DOHH2 (cell line): Measurements from ENCODE around the gene TGM6.

Experiments
- H3F3A ChIP-seq: fragments of 200-600 bp; sonication (generic), shearing (Covaris generic); 2 replicates; pipeline ENCODE4 v1.6.0; 2016; ENCODE audit warnings: antibody characterized with exemption, mild to moderate bottlenecking; ENCODE audit not compliant: control insufficient read depth, insufficient read depth
- H3K27ac ChIP-seq: fragments of 200-600 bp; sonication (generic); 2 replicates; pipeline ENCODE4 v1.5.1; 2014; ENCODE audit warnings: low read depth, mild to moderate bottlenecking, low read length, moderate library complexity
- H3K27me3 ChIP-seq: fragments of 200-600 bp; sonication (generic); 2 replicates; pipeline ENCODE4 v1.6.1; 2014; ENCODE audit warnings: mild to moderate bottlenecking, low read length, mixed read lengths; ENCODE audit not compliant: control insufficient read depth
- H3K36me3 ChIP-seq: fragments of 200-600 bp; sonication (generic); 2 replicates; pipeline ENCODE4 v1.6.1; 2014; ENCODE audit warnings: mild to moderate bottlenecking, low read length, moderate library complexity, mixed read lengths; ENCODE audit not compliant: control insufficient read depth
- H3K4me1 ChIP-seq: fragments of 200-600 bp; sonication (generic); 2 replicates; pipeline ENCODE4 v1.6.1; 2014; ENCODE audit warnings: mild to moderate bottlenecking, low read length, mixed read lengths; ENCODE audit not compliant: control insufficient read depth
- H3K4me2 ChIP-seq: fragments of 200-600 bp; sonication (generic); 2 replicates; pipeline ENCODE4 v1.6.0; 2014; ENCODE audit warnings: mild to moderate bottlenecking, low read length, moderate library complexity
- H3K4me3 ChIP-seq: fragments of 200-600 bp; sonication (generic); 2 replicates; pipeline ENCODE4 v1.5.1; 2014; ENCODE audit warnings: mild to moderate bottlenecking, low read length, mixed read lengths
- H3K79me2 ChIP-seq: fragments of 200-600 bp; sonication (generic); 2 replicates; pipeline ENCODE4 v1.6.1; 2014; ENCODE audit warnings: mild to moderate bottlenecking, low read length, mixed read lengths; ENCODE audit not compliant: control insufficient read depth
- H3K9me2 ChIP-seq: fragments of 200-600 bp; sonication (generic); replicated peaks from 2 replicates; pipeline ENCODE4 v1.6.1; 2014; ENCODE audit warnings: mild to moderate bottlenecking, low read length, mixed read lengths; ENCODE audit not compliant: control insufficient read depth
- H3K9me3 ChIP-seq: fragments of 200-600 bp; sonication (generic); 2 replicates; pipeline ENCODE4 v1.6.1; 2014; ENCODE audit warnings: antibody characterized with exemption, low read length, mixed read lengths; ENCODE audit not compliant: control insufficient read depth, insufficient read depth
- H4K20me1 ChIP-seq: fragments of 200-600 bp; sonication (generic); 2 replicates; pipeline ENCODE4 v1.6.0; 2014; ENCODE audit warnings: low read depth, mild to moderate bottlenecking, antibody characterized with exemption, low read length, moderate library complexity; ENCODE audit not compliant: control insufficient read depth, insufficient read depth
- EZH2phosphoT487 ChIP-seq: fragments of 200-600 bp; sonication (generic); IDR thresholded peaks from 2 replicates; pipeline ENCODE4 v1.6.1; 2017; ENCODE audit warnings: borderline replicate concordance, mild to moderate bottlenecking, antibody characterized with exemption, low read length, moderate library complexity, mixed read lengths
- TF ChIP-seq, protein P1 (sequence below): fragments of 200-600 bp; sonication (generic); IDR thresholded peaks from one replicate; pipeline ENCODE4 v1.5.1; 2014; ENCODE audit warnings: antibody characterized with exemption, mild to moderate bottlenecking, low read depth, low read length; ENCODE audit not compliant: poor library complexity, severe bottlenecking

The TGM6 gene

GRCh38 chr20:2361035-2361593 lies 19.6 kb upstream of the TGM6 start:
- no peak overlapping the region for H3K4me3 ChIP-seq
- no peaks in the 10 kb centered on the region for H3F3A ChIP-seq
- H3K27me3 ChIP-seq, result no peaks in the 10 kb centered on the region; the same call in 1 of the 2 replicates
- H3K79me2 ChIP-seq, result no peaks in the 10 kb centered on the region
- H3K9me2 ChIP-seq, result no peaks in the 10 kb centered on the region
- H3K4me2 ChIP-seq, result no peak overlapping the region
- no peak for TF ChIP-seq EZH2phosphoT487
- TF ChIP-seq, protein P1, sequence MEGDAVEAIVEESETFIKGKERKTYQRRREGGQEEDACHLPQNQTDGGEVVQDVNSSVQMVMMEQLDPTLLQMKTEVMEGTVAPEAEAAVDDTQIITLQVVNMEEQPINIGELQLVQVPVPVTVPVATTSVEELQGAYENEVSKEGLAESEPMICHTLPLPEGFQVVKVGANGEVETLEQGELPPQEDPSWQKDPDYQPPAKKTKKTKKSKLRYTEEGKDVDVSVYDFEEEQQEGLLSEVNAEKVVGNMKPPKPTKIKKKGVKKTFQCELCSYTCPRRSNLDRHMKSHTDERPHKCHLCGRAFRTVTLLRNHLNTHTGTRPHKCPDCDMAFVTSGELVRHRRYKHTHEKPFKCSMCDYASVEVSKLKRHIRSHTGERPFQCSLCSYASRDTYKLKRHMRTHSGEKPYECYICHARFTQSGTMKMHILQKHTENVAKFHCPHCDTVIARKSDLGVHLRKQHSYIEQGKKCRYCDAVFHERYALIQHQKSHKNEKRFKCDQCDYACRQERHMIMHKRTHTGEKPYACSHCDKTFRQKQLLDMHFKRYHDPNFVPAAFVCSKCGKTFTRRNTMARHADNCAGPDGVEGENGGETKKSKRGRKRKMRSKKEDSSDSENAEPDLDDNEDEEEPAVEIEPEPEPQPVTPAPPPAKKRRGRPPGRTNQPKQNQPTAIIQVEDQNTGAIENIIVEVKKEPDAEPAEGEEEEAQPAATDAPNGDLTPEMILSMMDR, result no peak
- no peaks in the 10 kb centered on the region for H3K36me3 ChIP-seq
- no peaks in the 10 kb centered on the region for H4K20me1 ChIP-seq
- no peak overlapping the region for H3K27ac ChIP-seq
- no peaks in the 10 kb centered on the region for H3K4me1 ChIP-seq
- no peaks in the 10 kb centered on the region; the same call in 1 of the 2 replicates for H3K9me3 ChIP-seq

GRCh38 chr20:2363187-2363586 lies 17.5 kb upstream of the TGM6 start:
- H3K4me2 ChIP-seq, result no peak overlapping the region
- no peaks in the 10 kb centered on the region for H3K79me2 ChIP-seq
- no peaks in the 10 kb centered on the region for H3F3A ChIP-seq
- peaks cover 3% of the 10 kb centered on the region for H3K27me3 ChIP-seq
- no peaks in the 10 kb centered on the region for H3K9me2 ChIP-seq
- no peaks in the 10 kb centered on the region for H3K36me3 ChIP-seq
- no peaks in the 10 kb centered on the region for H4K20me1 ChIP-seq
- H3K4me3 ChIP-seq, result no peak overlapping the region
- TF ChIP-seq EZH2phosphoT487, result no peak
- TF ChIP-seq, protein P1, result no peak
- no peaks in the 10 kb centered on the region for H3K4me1 ChIP-seq
- no peak overlapping the region for H3K27ac ChIP-seq
- H3K9me3 ChIP-seq, result no peaks in the 10 kb centered on the region; the same call in 1 of the 2 replicates

GRCh38 chr20:2363587-2363986 lies 17.1 kb upstream of the TGM6 start:
- Histone ChIP-seq H3K4me1 (no peaks in the 10 kb centered on the region), H3K4me3 (no peak overlapping the region), H3K79me2 (no peaks in the 10 kb centered on the region), H3K9me3 (no peaks in the 10 kb centered on the region; the same call in 1 of the 2 replicates), H3K27me3 (peaks cover 6% of the 10 kb centered on the region), H4K20me1 (no peaks in the 10 kb centered on the region), H3F3A (no peaks in the 10 kb centered on the region), H3K36me3 (no peaks in the 10 kb centered on the region), H3K4me2 (no peak overlapping the region), H3K9me2 (no peaks in the 10 kb centered on the region), H3K27ac (no peak overlapping the region)
- TF ChIP-seq, protein P1, result no peak
- no peak for TF ChIP-seq EZH2phosphoT487
